ENCODE results near the gene TECTB.
"Not testable (repeated sequence)": the region's sequence is repeated elsewhere in the genome, so short reads cannot be mapped to it uniquely, and the experiment has no call there.

TECTB gene

DNA sequence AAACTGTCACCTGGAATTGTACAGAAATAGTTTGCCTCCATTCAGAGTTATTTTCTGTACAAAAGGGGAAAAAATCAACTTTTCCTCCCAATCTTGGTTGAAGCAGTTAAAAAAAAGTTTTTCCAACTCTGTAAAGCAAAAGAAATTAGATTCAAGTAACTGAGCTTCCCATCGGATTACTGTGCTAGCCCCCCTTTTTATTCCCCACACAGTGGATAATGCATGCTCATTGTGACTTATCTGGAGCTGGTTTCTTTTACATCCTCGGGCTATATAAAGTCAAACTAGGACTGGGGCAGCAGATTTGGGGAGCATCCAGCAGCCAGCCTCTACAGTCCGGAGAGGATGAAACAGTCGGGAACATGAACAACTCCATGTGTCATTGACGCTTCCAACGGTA is at the start of gene TECTB:
TSS of gene TECTB (plus strand) at position 301 of the 400 bp plus-strand sequence. CDS start 335 bp downstream, outside the sequence.
- DNase-seq, result no peak

DNA sequence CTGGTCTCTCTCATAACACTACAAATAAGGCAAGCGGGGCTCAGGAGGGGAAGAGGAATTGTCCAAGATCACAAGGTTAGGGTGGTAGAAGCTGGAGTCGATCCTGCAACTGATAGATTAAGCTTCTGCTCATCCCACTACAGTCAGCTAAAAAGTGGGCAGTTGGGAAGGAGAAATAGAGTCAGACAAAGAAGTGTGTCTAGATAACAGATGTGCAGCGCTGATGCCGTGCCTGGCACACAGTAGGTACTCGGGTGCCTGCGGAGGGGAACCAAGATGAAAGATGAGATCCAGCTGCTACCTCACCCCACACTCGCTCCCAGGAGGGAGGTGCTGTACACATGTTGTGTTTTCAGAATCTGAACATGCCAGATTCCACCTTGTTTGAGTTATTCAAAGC is 48.1 kb upstream of the TECTB start:
- no peak for DNase-seq

- no peak for DNase-seq
Observed at GRCh38 chr10:112235920-112236319, 47.3 kb upstream of the TECTB start.

DNA sequence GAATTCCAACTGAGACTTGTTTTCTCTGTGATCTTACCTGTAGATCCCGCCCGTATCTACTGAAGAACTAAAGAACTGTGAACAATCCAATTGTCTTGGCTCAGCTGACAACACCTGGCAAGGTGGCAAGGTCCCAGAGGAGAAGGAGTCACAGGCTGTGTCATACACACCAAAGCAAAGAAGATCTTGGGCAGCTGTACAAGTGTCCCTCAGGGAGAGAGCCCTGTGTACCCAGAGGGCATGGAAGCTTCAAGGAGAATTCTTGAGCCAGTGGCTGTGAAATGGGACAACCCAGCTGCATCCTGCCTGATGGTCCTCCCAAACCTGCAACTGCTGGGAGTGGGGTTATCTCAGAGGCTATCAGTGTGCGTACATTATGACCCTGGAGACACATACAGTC is 46.7 kb upstream of the TECTB start:
- DNase-seq, result no peak

- no peak for DNase-seq
Observed at GRCh38 chr10:112239347-112239746, 43.9 kb upstream of the TECTB start.

DNA sequence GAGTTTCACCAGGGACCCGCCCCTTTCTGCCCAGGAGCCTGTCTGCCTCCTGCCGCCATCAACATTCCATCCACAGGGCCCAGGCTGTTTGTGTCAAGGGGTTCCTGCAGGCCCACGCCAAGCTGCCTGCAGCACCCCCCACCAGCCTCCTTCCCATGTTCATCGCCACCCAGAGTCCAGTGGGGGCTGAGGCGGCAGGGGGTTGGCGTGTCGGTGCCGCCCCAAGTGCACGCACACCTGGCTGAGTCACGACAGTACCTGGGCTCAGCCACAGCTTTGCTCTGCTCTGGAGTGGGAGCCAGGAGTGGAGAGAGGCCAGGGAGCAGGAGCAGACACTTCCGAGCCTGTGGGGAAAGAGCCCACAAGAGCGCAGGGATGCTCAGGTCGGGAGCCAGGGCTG is 42.8 kb upstream of the TECTB start:
- no peak for DNase-seq

DNA sequence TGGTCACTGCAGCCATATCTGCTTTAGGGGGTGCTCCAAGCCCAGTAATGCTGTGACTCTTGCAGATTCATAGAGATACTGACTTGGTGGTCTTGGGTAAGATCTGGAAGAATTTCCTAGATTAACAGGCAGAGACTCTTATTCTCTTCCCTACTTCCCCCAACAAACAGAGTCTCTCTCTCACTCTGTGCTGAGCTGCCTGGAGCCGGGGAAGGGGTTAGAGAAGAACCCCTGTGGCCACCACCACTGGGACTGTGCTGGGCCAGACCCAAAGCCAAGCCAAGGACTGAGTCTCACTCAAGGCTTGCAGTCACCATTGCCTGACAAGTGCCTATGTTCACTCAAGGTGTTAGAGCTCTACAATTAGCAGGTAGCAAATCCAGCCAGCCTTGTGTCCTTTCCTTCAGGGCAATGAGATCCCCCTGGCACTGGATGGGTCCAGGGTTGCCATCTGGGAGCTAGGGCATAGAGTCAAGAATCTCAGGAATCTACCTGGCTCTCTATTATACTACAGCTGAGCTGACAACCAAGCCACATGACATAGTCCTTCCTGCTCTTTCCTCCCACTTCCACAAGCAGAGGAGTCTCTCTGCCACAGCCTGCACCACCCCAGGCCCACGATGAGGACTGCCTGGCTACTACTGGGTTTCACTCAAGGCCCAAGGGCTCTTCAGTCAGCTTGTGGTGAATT is 41.4 kb upstream of the TECTB start:
- DNase-seq, result no peak

DNA sequence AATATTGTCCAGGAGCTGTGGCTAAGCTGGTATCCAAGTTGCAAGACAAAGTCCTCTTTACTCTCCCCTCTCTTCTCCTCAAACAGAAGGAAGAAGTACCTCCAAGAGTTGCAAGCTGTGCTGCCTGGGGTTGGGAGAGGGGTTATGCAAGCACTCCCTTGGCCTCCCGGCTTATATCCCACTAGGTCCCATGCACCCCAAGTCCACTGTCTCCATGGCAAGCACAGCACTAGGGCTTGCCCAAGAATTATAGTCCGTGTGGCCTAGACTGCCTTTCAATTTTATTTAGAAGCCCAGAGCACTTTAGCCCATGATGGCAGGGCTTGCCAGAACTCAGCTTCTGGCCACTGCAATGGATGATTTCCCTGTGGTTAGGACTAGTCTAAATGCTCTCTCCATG is 40.4 kb upstream of the TECTB start:
- DNase-seq, result no peak

DNA sequence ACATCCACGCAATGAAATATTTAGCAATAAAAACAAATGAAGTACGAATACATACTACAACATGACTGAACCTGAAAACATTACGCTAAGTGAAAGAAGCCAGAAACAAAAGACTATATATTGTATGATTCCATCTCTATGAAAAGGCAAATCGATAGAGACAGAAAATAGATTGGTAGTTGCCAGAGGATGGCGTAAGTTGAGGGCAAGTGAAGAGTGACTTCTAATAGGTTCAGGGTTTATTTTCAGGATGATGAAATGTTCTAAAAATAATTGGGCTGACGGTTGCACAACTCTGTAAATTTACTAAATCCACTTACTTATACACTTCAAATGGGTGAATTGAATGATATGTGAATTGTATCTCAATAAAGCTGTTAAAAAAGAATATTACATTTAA is 39.5 kb upstream of the TECTB start:
- peak; percentile 77 for DNase-seq

DNA sequence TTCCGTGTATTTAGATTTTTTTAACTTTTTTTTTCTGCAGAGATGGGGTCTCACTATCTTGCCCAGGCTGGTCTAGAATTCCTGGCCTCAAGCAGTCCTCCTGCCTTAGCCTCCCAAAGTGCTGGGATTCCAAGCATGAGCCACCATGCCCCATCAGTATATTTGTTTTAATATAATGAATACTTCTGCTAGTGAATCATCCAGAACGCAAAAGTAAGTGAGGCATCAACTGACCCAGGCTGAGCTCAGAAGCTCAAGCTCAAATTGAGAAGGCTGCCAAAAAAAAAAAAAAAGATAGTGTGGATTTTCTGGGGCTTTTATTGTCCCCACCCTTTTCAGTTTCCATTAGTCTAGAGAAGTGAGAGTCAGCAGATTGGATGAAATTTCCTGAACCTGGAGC is 39.0 kb upstream of the TECTB start:
- DNase-seq, result no peak

DNA sequence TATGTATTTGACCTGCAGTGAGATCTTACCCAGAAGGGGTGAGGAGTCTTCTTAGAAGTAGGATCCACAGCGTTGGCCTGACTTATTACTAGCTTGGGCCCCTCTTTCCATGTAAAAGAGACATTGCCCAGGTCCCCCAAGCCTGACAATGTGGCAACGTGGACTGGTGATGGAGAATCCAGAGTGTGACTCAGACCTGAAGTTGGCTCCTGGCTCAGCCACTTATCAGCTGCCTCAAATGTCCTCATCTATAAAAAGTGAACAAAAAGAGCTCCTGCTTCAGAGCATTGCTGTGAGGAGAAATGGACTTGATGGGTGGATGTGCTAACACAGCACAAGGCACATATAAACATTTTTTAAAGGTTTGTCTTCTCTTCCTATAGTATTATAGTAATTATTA is 35.4 kb upstream of the TECTB start:
- no peak for DNase-seq

GRCh38 chr10:112248584-112249295 is 34.5 kb upstream of the TECTB start:
- no peak for DNase-seq

GRCh38 chr10:112249722-112250121 is 33.5 kb upstream of the TECTB start:
- no peak for DNase-seq

DNA sequence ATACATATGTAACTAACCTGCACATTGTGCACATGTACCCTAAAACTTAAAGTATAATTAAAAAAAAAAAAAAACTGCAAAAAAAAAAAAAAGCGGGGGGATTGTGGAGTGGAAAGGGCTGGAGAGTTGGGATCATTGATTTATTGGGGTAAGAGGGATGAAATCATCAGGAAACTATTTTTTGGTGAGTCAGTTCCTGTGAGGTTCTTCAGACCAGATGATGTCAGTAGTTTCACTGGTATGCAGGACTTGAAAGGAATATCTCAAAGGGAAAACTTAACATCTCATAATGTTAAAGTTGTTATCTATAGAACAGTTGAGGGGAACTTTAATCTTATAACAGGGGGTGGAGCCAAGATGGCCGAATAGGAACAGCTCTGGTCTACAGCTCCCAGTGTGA is 32.6 kb upstream of the TECTB start:
- DNase-seq, result no peak

DNA sequence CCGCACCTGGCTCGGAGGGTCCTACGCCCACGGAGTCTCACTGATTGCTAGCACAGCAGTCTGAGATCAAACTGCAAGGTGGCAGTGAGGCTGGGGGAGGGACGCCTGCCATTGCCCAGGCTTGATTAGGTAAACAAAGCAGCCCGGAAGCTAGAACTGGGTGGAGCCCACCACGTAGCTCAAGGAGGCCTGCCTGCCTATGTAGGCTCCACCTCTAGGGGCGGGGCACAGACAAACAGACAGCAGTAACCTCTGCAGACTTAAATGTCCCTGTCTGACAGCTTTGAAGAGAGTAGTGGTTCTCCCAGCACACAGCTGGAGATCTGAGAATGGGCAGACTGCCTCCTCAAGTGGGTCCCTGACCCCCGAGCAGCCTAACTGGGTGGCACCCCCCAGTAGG is 32.0 kb upstream of the TECTB start:
- not testable (repeated sequence) for DNase-seq

GRCh38 chr10:112258407-112258806 is 24.8 kb upstream of the TECTB start:
- DNase-seq, result no peak

DNA sequence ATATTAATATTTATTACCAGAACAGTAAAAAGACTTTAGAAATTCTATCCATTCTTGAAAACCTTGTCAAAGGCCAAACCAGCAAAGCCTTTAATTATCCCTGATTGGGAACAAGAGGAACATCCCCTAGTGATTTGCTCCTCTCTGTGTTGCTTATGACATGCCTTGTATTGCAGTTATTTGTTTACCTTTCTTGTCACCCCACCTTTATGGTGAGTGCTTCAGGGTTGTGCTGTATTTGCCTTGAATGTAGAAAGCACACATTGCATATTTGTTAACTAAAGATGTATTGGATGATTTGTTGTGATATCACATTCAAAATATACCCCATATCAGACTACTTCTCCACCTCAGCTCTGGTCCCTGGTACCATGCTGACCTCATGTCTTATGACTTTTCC is 23.5 kb upstream of the TECTB start:
- DNase-seq, result no peak

DNA sequence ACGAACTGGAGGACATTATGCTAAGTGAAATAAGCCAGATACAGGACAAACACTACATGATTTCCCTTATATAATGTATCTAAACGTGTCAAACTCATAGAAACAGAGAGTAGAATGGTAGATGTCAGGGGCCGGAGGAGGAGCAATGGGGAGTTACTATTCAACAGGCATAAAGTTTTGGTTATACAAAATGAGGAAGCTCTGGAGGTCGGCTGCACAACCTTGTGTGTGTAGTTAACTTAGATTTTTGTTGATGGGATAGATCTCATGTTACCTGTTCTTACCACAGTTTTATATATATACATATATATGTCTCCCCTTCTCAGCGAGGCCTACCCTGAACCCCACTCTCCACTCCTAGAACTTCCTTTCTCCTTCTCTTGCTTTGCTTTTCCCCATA is 22.4 kb upstream of the TECTB start:
- DNase-seq, result no peak

DNA sequence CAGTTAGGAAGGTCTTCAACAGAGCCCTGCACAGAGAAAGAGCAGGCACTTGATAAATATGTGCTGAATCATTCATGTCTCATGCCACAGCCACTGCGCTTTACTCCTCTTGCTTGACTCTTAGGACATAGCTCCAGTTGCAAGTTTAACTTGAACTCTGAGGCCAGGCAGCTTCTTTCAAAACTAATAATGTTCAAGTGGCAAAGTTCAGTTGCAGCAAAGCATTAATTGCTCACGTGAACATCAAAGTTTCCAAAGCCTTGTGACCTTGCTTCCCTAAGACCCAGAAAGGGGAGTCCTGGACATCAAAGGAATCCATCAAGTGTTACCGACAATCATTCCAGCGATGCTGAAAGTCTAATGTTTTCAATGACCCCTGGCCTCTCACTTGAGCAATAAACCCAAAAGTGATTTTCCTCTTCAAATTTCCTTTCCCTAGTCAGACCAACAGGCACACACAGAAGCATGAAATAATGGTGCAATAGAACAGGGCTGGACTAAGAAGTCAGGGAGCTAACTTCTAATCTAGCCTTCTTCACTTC is 21.8 kb upstream of the TECTB start:
- DNase-seq, result no peak

DNA sequence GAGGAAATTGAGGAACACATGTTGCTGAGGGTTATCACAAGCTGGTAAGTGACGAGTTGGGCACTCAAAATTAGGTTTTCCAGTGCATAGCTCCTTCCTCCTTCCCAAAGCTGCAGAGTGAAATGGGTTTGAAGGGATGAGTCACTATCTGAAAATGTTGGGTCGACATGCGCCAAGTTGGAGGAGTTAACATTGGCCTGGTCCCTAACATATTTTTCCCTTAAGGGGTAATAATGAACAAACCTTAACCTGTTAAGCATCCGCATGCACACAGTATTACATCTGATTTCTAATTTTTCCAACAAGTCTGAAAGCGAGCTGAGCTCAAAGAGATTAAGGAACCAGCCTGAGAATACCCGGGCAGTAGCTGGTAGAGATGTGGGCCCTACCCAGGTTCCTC is 20.7 kb upstream of the TECTB start:
- DNase-seq, result no peak

- DNase-seq, result no peak
Observed at GRCh38 chr10:112265745-112266144, 17.5 kb upstream of the TECTB start.

DNA sequence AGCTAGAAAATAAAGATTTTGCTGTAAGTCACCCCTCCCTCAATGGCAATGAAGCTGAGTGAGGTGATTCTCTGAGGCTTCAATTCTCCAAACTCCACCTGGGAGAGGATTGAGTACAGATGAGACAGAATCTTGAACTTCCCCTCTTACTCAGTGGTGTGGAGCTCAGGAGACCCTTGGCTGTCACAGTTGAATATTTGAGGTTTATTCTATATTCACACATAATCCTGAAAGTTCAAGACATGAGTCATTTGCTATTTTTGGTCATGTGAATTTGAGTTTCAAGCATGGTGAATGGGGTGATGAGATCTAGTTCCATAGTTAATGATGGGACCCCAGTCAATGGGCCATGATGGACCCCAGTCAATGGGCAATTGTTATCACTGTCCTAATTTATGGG is 13.9 kb upstream of the TECTB start:
- DNase-seq, result no peak

GRCh38 chr10:112271982-112272381 is 11.2 kb upstream of the TECTB start:
- no peak for DNase-seq

DNA sequence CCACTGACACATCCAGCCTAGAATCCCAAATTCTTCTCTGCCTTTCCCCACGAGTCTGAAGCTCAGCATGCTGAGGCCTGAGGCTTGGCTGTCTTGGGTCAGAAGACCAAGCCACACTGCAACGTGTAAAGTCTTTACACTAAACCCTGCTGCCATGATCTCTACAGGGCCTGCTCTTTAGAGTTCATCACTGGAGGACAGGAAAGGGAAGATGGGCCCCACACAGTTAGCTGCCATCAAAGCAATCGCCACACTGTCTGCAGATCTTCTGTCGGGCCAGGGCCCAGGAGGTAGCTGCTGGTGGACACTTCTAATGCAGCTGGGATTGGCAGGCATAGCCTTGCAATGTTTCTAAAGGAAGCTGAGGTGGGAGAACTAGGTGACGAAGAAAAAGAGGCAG is 8.4 kb upstream of the TECTB start:
- DNase-seq, result no peak
